GM18519 (cell line): ENCODE results near the gene CASP5.
"Not testable (repeated sequence)": the region's sequence is repeated elsewhere in the genome, so short reads cannot be mapped to it uniquely, and the experiment has no call there.

Experiments
- ATAC-seq: cut with Tn5 transposase; IDR thresholded peaks from one replicate; pipeline ENCODE4 v1.9.1; 2021; ENCODE audit warnings: mild to moderate bottlenecking, moderate library complexity; ENCODE audit not compliant: unreplicated experiment, low FRiP score

The CASP5 gene

GRCh38 chr11:105034388-105034787 lies 11.4 kb upstream of the CASP5 start:
- ATAC-seq: not testable (repeated sequence)

- no peak for ATAC-seq
These were observed 10.8 kb upstream of the CASP5 start for GRCh38 chr11:105033781-105034180.

- no peak for ATAC-seq
These were observed 10.4 kb upstream of the CASP5 start for GRCh38 chr11:105033343-105033742.

DNA sequence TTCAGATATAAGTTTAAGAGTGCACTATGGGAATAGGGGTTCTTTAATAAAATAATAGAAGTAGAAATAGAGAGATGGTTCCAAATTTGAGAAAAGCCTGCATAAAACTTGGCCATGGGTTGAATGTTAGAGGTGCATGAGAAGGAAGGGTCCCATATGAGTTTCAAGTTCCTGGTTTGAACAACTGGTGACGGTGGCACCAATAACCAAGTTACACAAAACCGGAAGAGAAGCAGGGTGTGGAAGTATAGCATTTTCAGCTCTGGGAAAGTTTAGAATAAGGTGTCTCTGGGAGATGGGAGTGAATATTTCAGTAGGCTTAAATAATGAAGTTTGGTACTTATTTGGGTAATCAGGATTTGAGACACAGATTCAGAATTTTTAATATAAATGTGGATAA lies 9.5 kb upstream of the CASP5 start:
- no peak for ATAC-seq

DNA sequence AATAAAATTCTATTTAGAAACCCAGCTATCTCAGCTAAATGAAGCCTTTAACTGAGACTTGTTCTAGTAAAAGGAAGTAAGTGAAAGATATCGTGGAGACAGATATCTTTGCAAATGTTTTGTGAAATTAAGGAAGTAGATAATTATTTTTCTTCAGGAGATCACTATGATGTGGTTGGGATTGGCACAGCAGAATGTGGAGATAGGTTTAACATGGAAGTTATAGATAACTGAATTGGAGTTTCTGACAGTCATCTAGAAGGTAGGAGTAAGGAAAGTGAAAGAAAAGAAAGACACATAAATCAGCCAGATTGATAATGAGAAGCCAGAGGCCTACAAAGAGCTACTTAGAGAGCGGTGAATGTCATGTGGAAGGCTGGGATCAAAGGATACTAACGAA lies 4.7 kb upstream of the CASP5 start:
- ATAC-seq: no peak

DNA sequence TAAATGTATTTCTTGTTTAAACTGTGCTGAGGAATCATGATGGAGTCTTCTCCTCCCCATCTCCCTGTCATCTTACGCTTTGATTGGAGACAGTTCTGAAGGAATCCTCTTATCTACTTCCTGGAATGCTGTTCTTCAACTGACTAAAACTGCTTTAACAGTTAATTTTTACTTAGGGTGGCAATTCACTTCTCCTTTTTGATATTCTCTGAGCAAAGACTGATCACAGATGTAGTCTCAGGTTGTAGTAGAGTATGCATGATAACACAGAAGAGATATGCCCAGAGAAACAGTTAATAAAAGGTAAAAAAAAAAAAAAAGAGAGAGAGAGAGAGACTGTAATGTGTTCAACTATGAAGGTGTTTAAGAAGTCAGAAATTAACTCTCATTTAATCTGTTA lies 1.4 kb upstream of the CASP5 start:
- no peak for ATAC-seq

- no peak for ATAC-seq
These were observed 441 bp downstream of the CASP5 start for GRCh38 chr11:105022527-105022926.

DNA sequence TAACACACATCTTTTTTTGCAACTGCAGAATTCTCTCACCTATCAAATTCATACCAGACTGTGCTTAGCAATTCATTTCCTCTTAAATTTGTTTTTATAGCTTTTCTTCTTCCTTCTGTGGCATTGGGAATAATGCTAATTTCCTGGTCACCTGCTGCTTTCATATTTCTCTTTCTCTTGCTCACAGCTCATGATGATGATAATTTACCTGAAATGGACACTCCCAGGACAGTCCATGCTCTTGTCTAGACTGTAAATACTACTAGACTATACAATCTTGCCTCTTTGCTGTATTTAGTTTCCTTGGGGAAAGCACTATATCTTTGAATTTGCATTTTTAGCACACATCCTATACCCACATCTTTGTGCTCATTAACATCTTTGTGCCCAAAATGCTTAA lies 15.5 kb downstream of the CASP5 start:
- no peak for ATAC-seq

DNA sequence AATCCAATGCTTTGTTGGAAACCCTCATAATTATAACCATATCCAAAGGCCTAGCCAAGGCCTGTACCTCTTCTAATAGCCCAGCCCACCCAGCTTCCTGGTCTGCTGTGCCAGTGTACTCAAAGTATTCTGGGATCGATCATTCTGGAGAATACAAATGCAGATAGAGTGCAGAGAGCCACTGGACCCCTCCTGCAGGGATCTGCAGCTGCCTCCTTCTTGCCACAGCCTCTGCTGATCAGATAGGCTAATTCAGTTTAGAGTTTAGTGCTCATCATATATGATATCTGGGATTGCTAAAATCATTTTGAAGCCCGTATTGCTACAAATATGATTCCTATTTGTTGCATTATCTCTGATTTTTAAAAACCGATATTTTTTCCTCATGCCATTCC lies 17.5 kb downstream of the CASP5 start:
- ATAC-seq: no peak

DNA sequence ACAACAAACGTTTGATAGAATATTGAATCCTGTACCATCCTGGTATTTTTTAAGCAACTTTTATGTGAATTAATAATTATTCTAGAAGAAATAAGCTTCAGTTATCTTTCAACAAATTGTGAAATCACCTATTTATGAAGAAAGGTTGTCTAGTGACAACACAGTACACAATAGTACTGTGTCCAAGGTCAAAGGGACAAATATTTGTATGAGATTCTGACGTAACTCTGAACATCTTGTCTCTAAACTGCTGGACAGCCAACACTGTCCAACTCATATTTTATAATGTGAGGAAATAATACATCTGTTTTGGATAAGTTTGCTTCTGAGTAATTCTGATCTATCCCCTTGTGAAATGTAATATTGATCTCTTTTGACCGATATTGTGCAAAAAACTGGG lies 18.9 kb downstream of the CASP5 start:
- ATAC-seq: no peak

DNA sequence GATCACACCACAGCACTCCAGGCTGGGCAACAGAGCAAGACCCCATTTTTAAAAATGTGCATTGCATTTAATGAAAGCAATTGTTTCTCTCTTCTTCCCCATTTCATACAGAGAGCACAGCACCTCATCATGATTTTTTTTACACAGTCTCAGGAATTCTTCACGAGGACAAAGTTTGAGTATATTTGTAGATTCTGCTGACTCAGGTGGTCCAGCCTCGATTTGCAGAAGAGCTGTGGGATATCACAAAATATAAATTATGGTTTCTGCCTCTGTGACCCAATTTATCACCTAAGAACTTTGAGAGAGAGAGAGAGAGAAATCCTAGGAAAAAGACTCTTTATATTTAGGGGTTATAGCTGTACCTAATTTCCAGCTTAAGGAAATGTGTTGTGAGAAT lies 19.8 kb downstream of the CASP5 start:
- ATAC-seq: no peak

GRCh38 chr11:105000797-105001196 lies 22.2 kb downstream of the CASP5 start:
- ATAC-seq: peak; percentile 90

DNA sequence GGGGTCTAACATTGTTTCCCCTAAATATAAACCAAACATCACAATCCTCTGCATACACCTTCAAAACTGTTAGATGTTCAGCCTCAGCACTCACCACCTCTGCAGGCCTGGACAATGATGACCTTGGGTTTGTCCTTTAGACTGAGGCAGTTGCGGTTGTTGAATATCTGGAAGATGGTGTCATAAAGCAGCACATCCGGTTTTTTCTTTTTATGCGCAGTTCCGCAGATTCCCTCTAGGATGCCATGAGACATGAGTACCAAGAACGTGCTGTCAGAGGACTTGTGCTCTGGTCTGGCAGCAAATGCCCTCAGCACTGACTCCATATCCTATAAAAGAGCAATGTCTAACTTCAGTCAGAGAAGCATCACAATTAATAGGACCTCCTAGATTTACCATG lies 22.8 kb downstream of the CASP5 start:
- no peak for ATAC-seq

DNA sequence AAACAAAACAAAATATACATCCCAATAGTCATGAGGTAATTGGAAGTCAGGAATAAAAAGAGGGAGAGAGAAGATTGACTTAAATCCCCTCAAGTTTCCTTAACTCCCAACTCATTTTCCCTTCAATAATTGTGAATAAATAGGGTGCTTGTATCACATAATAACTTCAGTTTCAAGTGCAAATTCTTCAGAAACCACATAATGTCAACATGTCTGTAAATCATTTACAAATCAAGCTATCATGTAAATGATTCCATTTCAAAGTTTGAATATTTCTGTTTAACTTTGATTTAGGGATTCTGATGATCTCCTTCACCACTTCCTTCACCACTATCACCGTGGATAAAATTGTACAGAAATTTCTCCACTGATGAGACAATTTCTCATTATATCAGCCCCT lies 23.2 kb downstream of the CASP5 start:
- no peak for ATAC-seq

GRCh38 chr11:104997288-104997687 lies 25.7 kb downstream of the CASP5 start:
- no peak for ATAC-seq

GRCh38 chr11:104995001-104995408 lies 28.0 kb downstream of the CASP5 start:
- no peak for ATAC-seq

- no peak for ATAC-seq
These were observed 30.2 kb downstream of the CASP5 start for GRCh38 chr11:104992781-104993180.

DNA sequence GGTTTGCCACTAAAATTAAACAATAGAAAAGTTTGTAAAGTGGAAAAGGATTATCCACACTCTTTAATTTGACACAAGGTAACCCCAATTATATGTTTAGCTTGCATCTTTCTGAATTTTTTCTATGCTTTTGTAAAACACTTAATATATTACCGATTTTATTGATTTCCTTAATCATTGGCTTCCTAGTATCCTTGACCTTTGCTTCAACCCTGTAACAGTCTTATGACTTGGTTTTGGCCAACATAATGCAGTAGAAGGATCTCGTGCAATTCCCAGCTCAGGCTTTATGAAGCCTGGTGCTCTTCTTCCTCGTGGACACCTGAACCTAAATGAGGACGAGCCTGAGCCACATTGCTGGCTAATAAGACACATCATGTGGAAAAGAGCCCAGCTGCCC lies 31.0 kb downstream of the CASP5 start:
- no peak for ATAC-seq

DNA sequence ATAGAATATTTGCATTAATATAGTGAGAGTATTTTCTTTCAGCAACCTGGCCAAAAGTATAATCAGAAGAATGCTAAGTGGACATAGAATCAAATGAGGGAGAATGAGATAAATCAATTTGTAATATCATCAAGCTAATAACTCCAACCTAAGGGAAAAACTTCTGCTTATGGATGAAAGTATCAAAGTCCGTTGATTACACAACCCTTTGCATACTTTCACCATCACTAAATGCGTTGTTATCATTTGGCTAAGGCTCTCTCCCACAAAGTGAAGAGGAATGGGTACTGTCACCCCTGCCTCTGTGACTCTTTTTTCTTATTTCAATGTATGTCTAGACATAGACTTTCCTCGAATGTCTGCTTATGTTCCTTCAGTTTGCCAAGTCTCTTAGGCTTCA lies 38.2 kb downstream of the CASP5 start:
- no peak for ATAC-seq

GRCh38 chr11:104979839-104980238 lies 43.1 kb downstream of the CASP5 start:
- no peak for ATAC-seq

GRCh38 chr11:104973616-104974015 lies 49.4 kb downstream of the CASP5 start:
- ATAC-seq: no peak

- ATAC-seq: not testable (repeated sequence)
These were observed 50.0 kb downstream of the CASP5 start for GRCh38 chr11:104972924-104973323.

DNA sequence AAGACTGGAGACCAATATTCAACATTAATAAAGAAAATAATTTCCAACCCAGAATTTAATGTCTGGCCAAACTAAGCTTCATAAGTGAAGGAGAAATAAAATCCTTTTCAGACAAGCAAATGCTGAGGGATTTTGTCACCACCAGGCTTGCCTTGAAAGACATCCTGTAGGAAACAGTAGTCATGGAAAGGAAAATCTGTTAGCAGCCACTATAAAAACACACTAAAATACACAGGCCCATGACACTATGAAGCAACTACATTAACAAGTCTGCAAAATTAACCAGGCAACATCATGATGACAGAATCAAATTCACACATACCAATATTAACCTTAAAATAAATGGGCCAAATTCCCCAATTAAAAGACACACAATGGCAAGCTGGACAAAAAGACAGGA lies 52.2 kb downstream of the CASP5 start:
- no peak for ATAC-seq
